Stimulated activated CD4-positive, alpha-beta T cell treated with anti-CD3 and anti-CD28 coated beads, Interleukin-1b, Interleukin-23, amount 100 ng/mL, for 48 hours (primary cell): Measurements from ENCODE around the gene SHTN1.

Experiments
- DNase-seq: peaks from one replicate; pipeline ENCODE4 v3.0.0-alpha.2; 2020

SHTN1 gene

DNA sequence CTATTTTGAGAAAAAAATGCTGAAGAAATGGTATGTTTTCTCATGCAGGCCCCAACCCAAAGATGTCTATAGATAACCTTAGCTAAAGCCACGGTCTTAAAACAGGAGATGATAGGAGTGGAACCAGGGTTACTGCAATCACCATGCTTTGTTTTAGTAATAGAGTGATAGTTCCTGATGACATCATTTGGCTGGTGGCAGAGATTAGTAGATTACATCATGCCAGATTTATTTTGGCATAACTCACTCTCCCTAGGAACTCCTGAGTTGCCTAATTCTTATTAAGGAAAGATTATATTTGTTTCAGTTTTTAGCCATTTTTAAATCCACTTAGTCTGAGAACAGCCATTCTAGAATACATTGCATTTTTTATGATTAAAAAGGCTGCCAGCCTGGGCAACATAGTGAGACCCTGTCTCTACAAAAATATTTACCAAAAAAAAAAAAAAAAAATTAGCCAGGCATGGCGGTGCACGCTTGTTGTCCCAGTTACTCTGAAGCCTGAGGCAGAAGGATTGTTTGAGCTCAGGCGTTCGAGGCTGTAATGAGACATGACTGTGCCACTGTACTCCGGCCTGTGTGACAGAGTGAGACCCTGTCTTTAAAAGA lies 137.9 kb downstream of the SHTN1 start:
- DNase-seq = no peak

DNA sequence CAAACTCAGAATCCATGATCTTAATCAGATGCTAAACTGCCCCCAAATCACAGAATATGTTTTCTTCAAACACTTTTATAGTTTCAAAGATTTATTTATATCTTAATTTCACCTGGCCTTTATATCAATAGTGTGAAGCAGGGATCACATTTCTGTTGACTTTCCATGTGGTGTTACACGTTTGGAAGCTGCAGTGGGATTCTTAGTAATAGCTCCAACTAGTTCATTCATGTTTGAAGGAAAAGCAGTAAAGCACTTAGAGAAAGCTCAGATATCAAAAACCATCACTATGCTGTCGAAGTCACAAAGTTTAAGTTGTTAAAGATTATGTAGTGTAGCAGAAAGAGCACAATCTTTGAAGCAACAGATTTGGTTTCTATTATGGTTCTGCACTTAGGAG lies 138.9 kb downstream of the SHTN1 start:
- no peak for DNase-seq

DNA sequence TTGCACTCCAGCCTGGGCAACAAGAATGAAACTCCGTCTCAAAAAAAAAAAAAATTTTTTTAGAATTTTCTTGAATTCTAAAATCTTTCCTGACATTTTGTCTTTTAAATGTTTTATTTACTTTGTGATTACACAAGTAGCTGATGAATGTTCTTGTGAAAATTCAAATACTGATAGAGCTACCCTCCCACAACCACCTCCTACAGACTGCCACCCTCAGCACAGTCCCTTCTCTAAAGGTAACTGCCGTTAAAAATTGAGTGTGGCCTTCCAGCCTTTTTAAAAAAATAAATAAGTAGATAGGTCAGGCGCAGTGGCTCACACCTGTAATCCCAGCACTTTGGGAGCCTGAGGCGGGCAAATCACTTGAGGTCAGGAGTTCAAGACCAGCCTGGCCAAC lies 140.6 kb downstream of the SHTN1 start:
- DNase-seq = no peak

DNA sequence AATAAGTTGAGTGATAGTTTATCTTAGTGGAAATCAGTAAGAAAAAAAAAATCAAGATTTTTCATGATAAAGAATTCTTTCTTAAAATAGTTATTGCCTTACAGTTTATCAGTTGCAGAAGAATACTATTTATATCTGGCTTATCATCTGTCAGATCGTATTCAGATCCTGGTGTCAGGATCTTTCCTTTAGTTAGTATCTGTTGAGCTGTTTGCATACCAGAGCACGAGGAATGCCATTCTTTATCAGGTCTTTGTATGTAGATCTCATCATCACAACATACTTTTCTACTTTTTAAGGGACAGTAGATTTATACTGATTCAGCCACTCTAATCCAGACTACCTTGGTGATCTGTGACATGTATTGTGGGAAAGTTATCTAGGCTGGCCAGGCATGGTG lies 143.2 kb downstream of the SHTN1 start:
- DNase-seq = no peak

DNA sequence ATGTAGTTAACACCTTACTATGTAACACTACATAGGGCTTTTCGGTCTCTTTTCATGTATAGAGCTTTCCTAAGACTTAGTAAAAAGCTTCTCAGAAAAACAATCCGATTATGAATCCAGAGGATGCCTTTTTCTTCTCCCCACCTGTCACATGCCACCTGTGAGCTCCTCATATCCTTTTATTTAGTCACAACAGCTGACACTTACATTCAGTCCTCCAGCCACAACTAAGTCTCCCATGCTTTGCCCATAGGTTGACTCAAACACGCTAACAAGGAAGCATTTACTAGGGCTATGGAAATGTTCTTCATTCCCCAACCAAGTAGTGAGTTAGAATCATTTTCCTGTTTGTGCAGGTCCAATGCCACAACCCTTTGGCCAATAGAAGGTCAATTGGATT lies 147.8 kb downstream of the SHTN1 start:
- DNase-seq = no peak

DNA sequence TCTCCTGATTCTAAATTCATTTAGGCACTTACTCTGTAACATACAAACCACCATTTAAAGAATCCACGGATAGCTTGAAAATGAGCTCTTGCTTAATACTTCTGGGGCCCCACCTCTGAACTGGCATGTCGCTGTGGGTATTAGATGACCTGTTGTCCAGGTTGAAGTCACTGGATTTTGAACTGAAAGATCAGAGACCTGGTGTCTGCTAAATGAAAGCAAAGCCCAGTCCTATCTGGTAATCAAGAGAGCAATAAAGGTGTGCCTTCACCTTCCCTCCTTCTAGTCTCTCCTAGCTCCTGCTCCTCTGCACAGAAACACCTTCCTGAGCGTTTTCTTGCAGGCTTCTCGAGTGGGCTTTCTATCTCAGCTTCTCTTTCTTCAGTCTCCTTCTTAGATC lies 151.3 kb downstream of the SHTN1 start:
- DNase-seq = no peak

DNA sequence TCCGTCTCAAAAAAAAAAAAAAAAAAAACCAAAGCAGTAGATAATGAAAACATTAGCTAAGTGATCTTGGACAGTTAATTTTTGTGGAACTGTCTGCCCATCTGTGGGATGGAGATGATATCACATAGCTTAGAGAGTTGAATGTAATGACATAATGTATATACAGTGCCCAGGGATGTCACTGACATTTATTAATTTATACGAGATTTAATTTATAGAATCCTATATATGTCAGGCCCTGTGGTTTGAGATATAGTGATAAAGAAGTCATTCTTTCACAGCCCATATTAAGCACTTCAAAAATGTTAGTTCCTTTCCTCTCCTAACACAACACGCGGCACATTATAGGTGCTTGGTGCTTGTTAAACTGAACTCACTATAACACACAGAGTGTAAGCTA lies 151.7 kb downstream of the SHTN1 start:
- DNase-seq = no peak

DNA sequence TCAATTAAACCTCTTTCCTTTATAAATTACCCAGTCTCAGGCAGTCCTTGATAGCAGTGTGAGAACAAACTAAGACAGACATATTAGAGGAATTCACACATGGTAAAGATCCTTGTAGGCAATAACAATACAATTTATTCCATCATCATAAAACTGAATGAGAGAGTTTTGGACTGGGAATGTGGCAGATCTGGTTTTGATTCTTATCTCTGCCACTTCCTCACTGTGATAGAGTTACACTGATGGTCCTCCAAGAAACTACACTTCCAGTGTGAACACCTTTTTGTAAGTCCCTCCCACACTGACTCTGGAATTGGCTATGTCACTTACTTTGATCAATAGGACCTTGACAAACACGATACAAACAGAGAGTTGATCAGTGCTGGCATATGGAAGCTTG lies 152.7 kb downstream of the SHTN1 start:
- DNase-seq = no peak

DNA sequence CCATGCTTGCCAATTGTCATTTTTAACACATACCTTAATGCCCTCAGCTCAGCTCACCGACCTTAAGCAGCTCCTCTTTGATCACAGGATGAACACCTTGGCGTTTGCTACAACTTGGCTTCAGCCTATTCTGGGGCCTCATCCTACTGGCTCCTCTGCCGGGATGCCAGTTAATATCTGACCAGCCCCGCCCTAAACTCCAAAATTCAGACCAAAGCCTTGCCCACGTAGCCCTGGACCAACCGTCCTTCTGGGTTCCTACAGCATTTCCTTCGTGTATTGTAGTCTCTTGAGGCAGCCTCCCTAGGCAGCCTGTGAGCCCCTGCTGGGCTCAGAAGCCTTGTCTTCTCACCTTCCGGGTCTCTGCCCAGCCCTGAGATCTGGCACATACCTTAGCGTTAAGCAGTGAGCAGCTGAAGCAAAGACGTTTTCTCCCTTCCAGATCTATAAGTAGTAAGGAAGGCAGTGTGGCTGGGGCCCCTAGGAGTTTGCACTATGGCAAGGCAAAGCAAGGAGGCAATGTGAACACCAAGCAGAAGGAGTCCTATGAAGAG lies 154.9 kb downstream of the SHTN1 start:
- no peak for DNase-seq

DNA sequence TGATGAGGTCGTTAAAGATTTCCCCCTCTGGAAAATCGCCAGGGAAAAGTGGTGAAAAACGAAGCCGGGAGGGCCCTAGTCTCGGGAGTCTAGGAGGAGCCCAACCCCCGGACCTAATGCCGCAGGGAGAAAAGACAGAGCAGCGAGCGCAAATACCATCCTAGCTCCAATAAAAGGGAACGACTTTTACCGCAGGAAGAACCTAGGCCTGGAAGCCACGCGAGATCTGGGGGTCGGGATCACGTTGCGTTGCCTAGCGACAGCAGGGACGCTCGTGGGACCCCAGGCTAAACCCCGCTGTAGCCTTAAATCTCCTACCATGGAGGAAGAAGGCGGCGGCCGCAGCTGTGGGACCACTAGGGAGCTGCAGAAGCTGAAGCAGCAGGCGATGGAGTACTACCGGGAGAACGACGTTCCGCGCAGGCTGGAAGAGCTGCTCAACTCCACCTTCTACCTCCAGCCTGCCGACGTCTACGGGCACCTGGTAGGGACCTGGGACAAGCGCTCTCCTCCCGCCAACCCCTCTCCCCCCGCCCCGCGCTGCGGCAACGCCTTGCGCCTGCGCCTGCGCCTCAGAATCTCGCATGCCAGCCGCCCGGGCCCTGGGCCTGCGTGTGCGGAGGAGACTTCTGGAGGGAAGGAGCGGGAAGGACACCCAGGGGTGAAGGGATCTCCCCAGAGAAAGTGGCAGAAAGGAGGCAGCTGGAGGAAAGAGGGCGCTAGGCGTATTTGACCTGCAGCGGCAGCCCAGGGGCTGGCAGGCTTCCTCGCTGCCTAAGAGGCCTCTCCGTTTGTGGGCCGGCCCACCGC lies 155.5 kb downstream of the SHTN1 start, which contains the start of gene ENO4:
Gene ENO4 (plus strand): TSS at position 252 of the 810 bp plus-strand sequence. CDS start 68 bp downstream, at position 320.
- DNase-seq = peak; percentile 44

DNA sequence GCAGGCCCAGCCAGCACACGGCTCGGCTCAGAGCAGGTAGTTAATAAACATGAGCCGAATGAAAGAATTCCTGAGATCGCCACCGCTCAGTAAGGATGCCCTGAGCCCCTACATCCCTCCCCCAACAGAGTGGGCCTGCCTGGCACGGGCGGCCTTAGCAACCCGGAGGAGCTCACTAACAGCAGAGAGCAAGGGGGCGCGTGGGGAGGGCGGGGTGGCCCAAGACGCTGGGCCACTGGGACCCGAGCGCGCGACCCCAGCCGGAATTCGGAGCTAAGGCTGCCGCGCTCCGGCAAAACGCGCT lies 156.1 kb downstream of the SHTN1 start:
- no peak for DNase-seq

DNA sequence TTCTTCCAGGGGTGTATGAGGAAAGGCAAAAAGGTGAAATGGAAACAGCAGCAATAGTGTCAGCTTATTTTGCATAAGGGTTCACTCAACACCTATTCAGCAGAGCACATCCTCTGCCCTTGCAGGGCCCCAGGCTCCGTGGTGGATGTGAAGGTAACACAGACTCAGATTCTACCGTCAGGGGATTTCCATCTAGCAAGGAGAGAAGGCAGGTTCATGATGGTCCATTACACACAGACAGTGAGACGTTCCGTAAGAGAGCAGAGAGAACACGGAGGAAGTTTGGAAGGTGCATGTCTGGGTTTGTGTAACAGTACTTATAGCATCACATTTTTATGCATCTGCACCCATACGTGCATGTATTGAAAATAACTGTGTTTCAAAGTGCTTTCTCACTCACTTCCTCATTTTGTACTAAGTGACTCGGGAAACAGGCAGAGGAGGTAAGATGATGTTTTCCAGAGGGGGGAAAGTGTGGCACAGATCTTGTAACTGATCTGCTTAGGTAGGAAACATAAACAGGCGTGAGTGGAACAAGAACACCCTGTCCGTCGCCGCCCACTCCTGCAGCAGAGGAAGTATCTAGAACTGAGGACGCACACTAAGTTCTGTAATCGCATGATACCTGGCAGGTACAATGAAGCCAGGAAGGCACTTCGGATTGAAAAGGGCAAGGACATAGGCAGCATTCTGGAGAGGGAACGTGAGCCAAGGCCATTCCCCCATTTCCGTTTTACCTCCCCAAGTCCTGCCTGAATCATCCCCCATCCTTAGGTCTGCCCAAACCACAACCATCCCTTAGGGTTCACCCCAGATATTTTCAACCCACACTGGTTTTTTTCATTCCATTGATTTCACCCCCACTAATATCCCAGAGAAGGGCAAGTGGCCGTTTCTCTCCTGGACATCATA lies 156.7 kb downstream of the SHTN1 start:
- DNase-seq = peak; percentile 25

DNA sequence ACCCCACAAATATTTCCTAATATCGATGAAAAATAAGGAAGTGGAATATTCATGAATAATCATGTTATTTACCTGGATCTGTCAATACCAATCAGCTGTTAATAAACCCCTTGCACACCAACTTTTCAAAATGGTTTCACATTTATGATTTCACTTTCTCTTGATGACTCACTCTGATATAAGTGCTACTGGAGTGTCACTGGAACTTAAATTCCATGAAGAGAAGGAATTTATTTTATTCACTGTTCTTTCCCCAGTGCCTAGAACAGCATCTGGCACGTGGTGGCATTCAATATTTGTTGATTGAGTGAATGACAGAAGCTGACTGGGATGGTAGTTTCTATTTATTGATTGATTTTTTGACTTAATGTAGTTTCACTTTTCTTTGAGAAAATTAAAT lies 159.2 kb downstream of the SHTN1 start:
- DNase-seq = no peak

DNA sequence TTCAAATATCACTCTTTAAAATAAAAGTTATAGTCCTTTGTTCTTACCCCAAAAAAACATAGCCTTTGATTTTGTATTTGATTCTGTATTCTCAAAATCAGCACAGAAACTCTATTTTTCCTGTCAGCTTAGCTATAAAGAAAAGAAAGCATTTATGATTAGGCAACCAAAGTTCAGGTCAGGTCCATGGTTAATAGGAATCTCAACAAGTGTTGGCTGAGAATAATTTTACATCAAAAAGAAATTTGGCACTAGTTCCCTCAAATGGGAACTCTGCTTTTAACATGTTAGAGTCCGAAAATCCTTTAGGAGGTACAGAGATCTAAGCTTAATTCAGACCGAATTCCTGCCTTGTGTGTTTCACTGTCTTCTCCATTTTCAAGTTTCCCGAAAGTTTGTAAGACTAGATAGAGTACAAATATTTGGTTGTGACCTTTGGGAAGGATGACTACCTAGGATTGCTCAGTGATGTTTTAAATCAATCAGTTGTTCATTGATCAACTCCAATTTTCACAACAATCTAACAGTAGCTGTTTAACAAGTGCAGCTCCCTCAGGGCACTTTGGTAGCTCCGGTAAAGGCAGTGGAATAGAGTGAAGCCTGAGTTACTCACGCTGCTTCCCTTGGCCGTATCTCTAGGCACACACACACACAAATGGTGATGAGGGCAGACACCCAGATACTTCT lies 164.5 kb downstream of the SHTN1 start:
- DNase-seq = no peak

DNA sequence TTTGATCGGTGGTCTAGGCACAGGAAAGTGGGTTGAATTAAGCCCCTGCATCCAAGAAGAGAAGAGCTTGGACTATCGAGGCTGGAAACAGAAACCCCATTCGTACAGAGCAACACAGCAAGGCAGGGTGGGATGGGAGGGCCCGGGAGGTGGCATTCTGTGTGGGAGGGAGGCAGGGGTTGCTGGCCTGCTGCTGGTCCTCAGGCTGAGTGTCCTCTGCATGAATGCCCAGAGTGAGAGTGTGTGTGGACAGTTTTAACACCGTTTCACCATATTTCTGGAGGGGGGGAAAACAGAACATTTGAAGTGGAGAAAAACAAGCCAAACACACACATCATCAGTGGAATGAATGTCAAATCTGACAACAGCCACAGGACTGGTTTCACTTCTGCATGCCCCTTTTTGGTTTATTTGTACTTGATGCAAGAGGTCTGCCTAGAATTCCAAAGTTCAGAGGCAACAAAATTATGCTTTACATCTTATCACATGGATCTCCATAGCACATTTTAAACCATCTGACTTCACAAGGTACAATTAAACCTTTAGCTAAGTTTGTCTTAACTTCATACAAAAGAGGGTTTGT lies 166.8 kb downstream of the SHTN1 start:
- DNase-seq = no peak

DNA sequence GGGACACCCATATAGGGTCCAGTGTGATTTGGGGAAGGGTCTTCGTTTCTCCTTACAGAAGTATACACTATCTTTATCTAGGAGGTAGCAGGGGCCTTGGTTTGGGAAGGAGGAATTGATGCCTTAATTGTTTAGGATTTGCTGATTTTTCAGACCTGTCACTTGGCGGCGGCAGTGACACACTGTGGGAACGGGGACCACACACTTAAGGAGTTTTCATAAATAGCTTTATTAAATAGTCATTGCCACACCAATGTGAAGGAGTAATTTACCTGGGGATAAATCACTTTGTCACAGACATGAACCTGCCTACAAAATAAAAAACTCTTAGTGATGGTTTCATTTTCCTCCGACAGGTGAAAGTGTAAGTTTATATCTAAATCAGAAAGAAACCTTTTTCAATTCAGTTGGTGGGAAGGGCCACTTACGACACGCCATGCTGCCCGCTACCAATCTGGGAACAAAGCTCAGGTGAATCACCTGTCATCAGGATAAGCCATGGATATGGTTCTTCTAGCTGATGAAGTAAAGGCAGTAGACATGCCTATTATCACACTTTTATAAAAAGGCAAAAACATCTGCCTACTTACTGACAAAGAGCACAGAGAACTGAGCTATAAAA lies 168.0 kb downstream of the SHTN1 start:
- DNase-seq = no peak

DNA sequence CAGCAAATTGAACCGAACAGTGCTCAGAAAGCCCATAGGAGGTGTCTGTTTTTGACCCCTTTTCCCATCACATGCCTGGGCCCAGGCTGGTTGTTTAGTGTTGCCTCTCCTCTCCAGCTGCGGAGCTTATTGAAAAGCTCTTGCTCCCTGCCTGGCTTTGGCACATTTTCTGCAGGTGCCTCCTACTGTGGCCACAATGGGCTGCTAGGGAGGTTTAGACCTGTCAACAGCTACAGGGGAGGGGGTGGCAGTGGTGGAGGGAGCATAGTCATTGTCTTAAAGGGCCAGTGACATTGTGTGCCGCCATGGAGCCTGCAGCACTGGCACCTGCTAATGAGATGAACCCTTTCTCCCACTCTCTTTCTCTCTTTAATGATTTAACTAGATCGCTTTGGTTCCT lies 168.9 kb downstream of the SHTN1 start:
- DNase-seq = no peak

DNA sequence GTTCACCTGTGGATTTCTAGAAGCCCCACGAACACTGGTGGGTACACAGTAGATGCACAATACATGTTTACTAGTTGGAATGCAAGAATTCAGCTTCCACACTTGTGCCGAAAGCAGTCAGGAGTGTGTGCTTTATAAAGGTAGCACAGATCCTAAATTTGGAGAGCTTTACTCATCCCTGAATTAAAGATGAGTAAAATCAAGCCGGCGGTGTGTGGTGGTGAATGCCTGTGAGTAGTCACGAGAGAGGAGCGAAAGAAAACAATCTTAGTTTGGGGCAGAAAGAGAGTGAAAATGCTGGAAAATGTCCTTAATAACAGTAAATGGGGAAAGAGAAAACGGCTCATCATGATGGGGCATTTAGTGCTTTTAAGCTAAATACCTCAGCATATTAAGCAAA lies 169.3 kb downstream of the SHTN1 start:
- DNase-seq = no peak

DNA sequence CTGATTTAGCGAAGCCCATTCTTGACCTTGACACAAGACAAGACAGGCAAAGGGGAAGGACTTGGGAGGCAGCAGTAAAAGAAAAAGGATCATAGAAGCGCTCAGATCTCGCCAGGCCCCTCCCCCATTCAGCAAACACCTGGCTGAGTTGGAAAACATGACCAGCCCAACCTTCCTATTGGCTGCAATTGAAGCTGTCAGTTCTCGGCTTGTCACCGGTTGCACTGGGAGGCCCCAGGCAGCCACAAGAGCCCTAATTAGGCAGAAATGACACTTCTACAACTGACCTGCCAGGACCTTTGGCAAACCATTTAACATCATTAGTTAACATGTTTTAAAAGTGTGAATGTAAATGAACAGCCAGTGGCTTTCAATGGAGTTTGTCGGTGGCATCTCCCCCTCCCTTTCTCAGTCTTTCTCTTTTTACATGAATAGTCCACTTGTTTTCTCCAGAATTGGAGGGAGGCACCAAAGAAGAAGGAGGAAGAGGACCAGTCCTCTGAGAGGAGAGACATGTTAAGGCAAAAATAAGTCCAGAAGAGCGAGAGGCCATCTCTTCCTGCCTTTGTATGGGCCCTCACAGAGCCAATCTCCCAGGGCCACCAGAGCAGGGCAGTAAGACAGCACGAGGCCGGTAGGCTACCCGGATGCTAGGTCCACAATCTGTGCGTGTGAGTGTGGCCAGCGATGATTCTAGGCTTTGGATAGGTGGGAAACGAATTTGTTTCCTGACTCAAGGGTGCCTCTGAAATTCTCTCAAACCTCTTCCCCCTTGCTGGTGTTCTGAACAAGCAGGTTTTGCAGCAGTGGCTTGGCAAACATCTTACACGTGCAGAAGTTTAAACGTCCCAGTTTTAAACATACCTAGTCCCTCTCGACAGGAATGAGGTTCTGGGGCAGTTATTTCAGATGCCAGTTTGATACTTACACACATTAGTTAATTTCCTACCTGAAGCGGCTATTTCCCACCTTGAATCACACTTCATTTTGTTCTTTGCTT lies 170.7 kb downstream of the SHTN1 start:
- no peak for DNase-seq

DNA sequence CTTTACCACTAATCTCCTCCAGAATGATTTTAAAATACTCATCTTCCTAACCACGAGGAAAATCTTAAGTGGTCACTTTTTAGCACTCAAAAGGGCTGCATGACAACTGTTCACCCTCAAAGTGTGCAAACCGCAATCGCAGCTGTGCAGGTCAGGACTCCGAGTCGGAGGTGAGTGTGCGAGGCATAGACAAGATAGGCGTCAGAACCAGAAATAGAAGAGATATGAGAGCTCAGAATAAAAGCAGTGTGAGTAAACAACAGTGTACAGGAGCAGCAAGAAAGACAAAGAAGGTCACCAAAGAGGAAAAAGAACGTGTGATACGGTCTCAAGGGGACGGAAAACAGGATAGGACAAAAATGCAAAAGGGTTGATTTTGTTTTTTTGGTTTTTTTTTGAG lies 173.2 kb downstream of the SHTN1 start:
- DNase-seq = no peak
